ENCODE results near the gene LMNB1. TPM values are rescaled to one million over a fixed set of nuclear protein-coding genes. Genes with fewer than 3 reads are reported as not detected.

The LMNB1 gene
- total RNA-seq, 1 experiment from 2014 or later = 211 TPM

DNA sequence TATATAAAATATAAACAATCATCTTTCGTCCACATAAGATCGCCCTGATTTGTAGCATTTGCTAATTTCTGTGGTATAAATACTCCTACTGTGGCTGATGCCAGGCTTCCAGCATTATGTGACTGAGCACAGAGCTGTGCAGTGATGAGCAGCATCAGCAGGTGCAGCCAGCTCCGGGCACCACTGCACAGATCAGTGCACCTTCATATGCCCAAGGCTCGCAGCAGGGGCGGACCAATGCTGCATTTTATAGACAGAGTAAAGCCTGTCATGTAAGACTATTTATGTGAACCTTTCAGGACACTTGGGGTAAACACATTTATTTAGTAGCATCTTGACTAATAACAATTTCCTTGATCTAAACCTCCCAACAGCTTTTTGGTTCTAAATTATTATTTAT is 53.1 kb downstream of the LMNB1 start:
- Histone ChIP-seq H2AK5ac (ENCODE audit: insufficient read length, low read length) (no peak overlapping the region), H4K91ac (ENCODE audit: insufficient read length, low read depth, low read length) (no peak overlapping the region), H3K4me1 (ENCODE audit: insufficient read depth, low read length) (0 out of 2 replicates have a peak, but pooled peaks cover 2% of the 10 kb centered on the region), H3K9ac (ENCODE audit: extremely low read depth, insufficient read length, low read length) (no peak overlapping the region), H3K4me2 (ENCODE audit: insufficient read depth, insufficient read length, low read length) (no peak overlapping the region), H3T11ph (ENCODE audit: low read length) (no peak overlapping the region), H2BK5ac (ENCODE audit: insufficient read length, low read length) (no peak overlapping the region), H2BK20ac (ENCODE audit: low read depth, low read length, poor library complexity, severe bottlenecking) (no peak overlapping the region), H3K9me3 (ENCODE audit: control insufficient read depth, low read depth, low read length) (no peaks in the 10 kb centered on the region), H4K8ac (replicated peaks; ENCODE audit: insufficient read length, low read depth, low read length) (no peak overlapping the region), H3K23ac (ENCODE audit: insufficient read length, low read depth, low read length) (no peak overlapping the region), H3K4ac (ENCODE audit: low read depth, low read length) (no peak overlapping the region), H2BK15ac (ENCODE audit: low read depth, low read length) (no peak overlapping the region), H2AFZ (ENCODE audit: low read length) (no peak overlapping the region), H4K5ac (ENCODE audit: insufficient read length, low read depth, low read length) (no peak overlapping the region), H3K27ac (ENCODE audit: insufficient read length, low read depth, low read length) (no peak overlapping the region), H2BK12ac (ENCODE audit: insufficient read length, low read depth, low read length) (no peak overlapping the region), H3K56ac (ENCODE audit: insufficient read length, low read depth, low read length) (no peak overlapping the region), H3K79me1 (ENCODE audit: insufficient read depth, low read depth, low read length, poor library complexity, severe bottlenecking) (no peaks in the 10 kb centered on the region), H2BK120ac (ENCODE audit: low read depth, low read length, poor library complexity, severe bottlenecking) (no peak overlapping the region), H4K20me1 (ENCODE audit: control insufficient read depth, insufficient read depth, insufficient read length) (no peaks in the 10 kb centered on the region), H3K18ac (ENCODE audit: insufficient read length, low read depth, low read length) (no peak overlapping the region), H3K23me2 (ENCODE audit: insufficient read length, low read depth, low read length, poor library complexity, severe bottlenecking) (no peaks in the 10 kb centered on the region), H3K14ac (ENCODE audit: insufficient read depth, low read length) (no peak overlapping the region), H3K79me2 (ENCODE audit: insufficient read depth, low read length) (no peaks in the 10 kb centered on the region), H3K27me3 (ENCODE audit: insufficient read depth, low read length) (no peaks in the 10 kb centered on the region)
- Mint-ChIP-seq H3K27ac (no peak overlapping the region), H3K4me1 (peaks cover 22 to 23% of the 10 kb centered on the region in 2 experiments), H3K36me3 (ENCODE audit: insufficient read depth in 1 of 3, low read depth in 3 of 3) (peaks cover 49 to 92% (median 84%) of the 10 kb centered on the region in 3 experiments; a peak in 6 of 7 replicates), H3K9me3 (no peaks in the 10 kb centered on the region), H3K27me3 (ENCODE audit: low read depth) (no peaks in the 10 kb centered on the region), H3K4me3 (no peak overlapping the region)
- DNase-seq = no peak
- no CpG with 5 or more reads among the region's 5 CpGs for WGBS (ENCODE audit: extremely low coverage, insufficient read length, low lambda C conversion rate)
- TF ChIP-seq, protein P1, sequence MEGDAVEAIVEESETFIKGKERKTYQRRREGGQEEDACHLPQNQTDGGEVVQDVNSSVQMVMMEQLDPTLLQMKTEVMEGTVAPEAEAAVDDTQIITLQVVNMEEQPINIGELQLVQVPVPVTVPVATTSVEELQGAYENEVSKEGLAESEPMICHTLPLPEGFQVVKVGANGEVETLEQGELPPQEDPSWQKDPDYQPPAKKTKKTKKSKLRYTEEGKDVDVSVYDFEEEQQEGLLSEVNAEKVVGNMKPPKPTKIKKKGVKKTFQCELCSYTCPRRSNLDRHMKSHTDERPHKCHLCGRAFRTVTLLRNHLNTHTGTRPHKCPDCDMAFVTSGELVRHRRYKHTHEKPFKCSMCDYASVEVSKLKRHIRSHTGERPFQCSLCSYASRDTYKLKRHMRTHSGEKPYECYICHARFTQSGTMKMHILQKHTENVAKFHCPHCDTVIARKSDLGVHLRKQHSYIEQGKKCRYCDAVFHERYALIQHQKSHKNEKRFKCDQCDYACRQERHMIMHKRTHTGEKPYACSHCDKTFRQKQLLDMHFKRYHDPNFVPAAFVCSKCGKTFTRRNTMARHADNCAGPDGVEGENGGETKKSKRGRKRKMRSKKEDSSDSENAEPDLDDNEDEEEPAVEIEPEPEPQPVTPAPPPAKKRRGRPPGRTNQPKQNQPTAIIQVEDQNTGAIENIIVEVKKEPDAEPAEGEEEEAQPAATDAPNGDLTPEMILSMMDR (conservative IDR thresholded peaks at IDR 0.05) = no peak

Data from H9 (cell line).